Motor neuron (in vitro differentiated cells): ENCODE measurements around the gene PDE8A. TPM values are rescaled to one million over a fixed set of nuclear protein-coding genes. Genes with fewer than 3 reads are reported as not detected.
"Not testable (repeated sequence)": the region's sequence is repeated elsewhere in the genome, so short reads cannot be mapped to it uniquely, and the experiment has no call there.

Source experiments
- ATAC-seq, 8 experiments: fragments of 200-7000 bp; cut with Tn5 transposase; replicated peaks in 6 of 8; 2 replicates each; pipeline ENCODE4 v1.8.0; 2021; ENCODE audit warnings: mild to moderate bottlenecking in 8 of 8, moderate library complexity in 8 of 8
- H3K27ac ChIP-seq, 2 donors: fragments of 250-450 bp; sonication (Bioruptor Pico); 2 replicates each; pipeline ENCODE4 v1.9.0; 2021; ENCODE audit warnings: antibody characterized with exemption in 2 of 2, mild to moderate bottlenecking in 2 of 2, moderate library complexity in 1 of 2
- H3K4me1 ChIP-seq, 2 donors: fragments of 250-450 bp; sonication (Bioruptor Pico); replicated peaks in 1 of 2; 2 replicates each; pipeline ENCODE4 v1.6.1; 2021; ENCODE audit warnings: antibody characterized with exemption in 2 of 2, mild to moderate bottlenecking in 2 of 2, moderate library complexity in 1 of 2
- H3K4me3 ChIP-seq, 5 donors: fragments of 250-450 bp; sonication (Bioruptor Pico); 2 replicates each; pipeline ENCODE4 v1.9.0; 2021; ENCODE audit warnings: antibody characterized with exemption in 5 of 5, mild to moderate bottlenecking in 5 of 5, moderate library complexity in 4 of 5
- WGBS, 10 experiments: fragments of 450-650 bp; shearing (Covaris generic); methylation state at CpG; one replicate each; pipeline ENCODE4 v1.0.0; 2022; 5-methylcytosine and 5-hydroxymethylcytosine counted together
- in situ Hi-C, 9 experiments: fragments of 400-800 bp; cut with MboI; loops; one replicate each; pipeline ENCODE4 v1.15.0; 2021; ENCODE audit warnings: low sequenced_read_pairs in 9 of 9, low pct_unique_long_range_greater_than_20kb in 2 of 9; ENCODE audit not compliant: unreplicated experiment in 9 of 9
- total RNA-seq, 8 experiments: library from RNA; unstranded; fragments of 300-600 nt; gene quantifications; 2 replicates each; pipeline versions ENCODE4 v1.2.3 to v1.2.4, GENCODE V29; 2022

Gene PDE8A
- total RNA-seq, 8 experiments from 2014 or later, result 6.2 to 81.4 (median 28.2) TPM

DNA sequence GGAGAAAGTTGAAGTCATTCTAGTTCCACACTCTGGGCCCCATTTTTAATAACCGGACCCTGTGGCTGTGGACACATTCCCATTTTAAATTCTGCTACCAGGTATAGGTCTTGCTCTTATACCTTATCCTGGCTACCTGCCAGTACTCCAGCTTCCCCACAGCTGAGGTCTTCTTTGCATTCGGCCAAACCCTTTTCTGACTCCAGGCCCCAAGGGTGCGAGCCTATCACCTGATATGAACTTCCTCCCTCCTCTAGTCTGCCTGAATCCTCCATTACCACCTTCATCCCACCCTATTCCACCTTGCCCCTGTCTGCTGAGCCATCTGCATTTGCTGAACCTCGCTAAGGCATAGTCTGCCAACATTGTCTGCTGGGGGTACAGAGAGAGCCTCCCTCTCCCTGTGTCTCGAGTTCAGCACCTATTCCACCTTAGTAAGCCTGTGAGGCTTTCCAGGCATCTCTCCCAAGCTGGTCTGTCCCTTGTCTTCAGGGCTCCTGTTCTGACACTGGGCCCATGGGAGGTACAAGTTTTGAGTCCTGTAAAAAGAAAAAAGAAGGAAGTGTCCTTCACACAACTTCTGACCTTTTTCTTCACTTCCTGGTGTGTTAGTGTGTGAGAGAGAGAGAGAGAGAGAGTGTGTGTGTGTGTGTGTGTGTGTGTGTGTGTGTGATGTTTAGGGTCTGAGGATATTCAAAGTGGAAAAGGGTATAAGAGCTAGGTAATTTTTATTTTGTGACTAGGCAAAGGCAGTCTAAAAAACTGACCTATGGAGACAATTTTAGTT is 27.0 kb downstream of the PDE8A start:
- in situ Hi-C loops, result no loop called here
- ATAC-seq, result no peak
- no peak overlapping the region for H3K4me3 ChIP-seq
- H3K4me1 ChIP-seq, result no peaks in the 10 kb centered on the region
- 50 to 100% (median 100%) methylated on average over 1 to 3 of the region's 5 CpGs; no CpG with 5 or more reads in 2 of the 10 experiments for WGBS, 10 experiments
- H3K27ac ChIP-seq, result no peak overlapping the region

- no peak for ATAC-seq
- in situ Hi-C loops, result no loop called here
- Histone ChIP-seq H3K27ac (no peak overlapping the region), H3K4me3 (no peak overlapping the region), H3K4me1 (no peaks in the 10 kb centered on the region)
- 0 to 90% (median 80%) methylated on average over 1 to 2 of the region's 2 CpGs; no CpG with 5 or more reads in 1 of the 10 experiments for WGBS, 10 experiments
These were observed 27.8 kb downstream of the PDE8A start for GRCh38 chr15:85009435-85009834.

DNA sequence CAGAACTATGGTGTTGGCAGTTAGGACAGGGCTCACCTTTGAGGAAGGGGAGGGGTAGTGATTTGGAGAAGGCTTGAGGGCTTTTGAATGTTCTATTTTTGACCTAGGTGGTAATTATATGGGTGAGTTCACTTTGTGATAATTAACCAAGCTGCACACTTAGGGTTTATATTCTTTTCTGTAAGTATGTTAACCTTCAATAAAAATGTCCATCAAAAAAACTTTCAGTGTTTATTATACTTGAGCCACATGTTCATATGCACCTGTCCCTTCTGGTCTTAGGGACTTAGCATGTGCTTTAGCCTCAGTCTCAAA is 28.4 kb downstream of the PDE8A start:
- H3K4me3 ChIP-seq, result no peak overlapping the region
- ATAC-seq, result no peak
- no peaks in the 10 kb centered on the region for H3K4me1 ChIP-seq
- in situ Hi-C loops, result no loop called here
- H3K27ac ChIP-seq, result no peak overlapping the region

DNA sequence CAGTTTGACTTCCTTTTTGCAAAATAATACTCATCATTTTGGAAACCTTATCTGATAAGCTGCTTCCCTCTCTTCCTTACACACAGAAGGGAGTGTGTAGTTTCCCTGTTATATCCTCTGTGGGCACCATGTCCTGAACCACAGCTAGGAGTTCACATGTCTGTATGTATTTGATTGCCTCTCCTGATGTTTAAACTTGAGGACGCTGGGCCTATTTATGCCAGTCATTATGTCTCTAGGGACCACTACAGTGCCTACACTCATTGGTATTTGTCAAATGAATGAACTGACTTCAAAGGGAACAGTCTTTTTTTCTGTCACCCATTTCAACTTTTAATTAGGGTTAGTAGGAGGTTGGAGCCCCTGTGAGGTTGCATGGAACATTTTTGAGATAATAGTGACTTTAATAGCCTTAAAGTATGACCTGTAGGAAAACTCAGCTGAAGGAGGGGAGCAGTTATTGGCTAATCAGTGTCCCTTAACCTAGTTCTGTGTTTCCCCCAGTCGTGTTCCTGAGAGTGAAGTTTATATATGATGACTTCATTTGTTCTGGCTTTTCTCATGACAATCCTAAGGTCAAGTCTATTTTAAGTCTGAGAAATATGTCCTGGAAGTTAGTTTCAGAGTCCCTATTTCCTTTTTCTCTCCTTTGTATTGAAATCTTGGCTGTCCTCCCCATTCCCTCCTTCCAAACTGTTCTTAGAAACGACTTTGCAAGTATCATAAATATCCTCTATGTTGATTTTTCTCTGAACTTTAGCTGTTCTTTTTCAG is 28.9 kb downstream of the PDE8A start:
- no peaks in the 10 kb centered on the region for H3K4me1 ChIP-seq
- no peak overlapping the region for H3K4me3 ChIP-seq
- ATAC-seq, result peak in 1 of 8 experiments; percentile 27
- WGBS, 10 experiments, result 17 to 93% (median 40%) methylated on average over 1 to 3 of the region's 3 CpGs
- in situ Hi-C loops, result no loop called here
- H3K27ac ChIP-seq, result no peak overlapping the region

DNA sequence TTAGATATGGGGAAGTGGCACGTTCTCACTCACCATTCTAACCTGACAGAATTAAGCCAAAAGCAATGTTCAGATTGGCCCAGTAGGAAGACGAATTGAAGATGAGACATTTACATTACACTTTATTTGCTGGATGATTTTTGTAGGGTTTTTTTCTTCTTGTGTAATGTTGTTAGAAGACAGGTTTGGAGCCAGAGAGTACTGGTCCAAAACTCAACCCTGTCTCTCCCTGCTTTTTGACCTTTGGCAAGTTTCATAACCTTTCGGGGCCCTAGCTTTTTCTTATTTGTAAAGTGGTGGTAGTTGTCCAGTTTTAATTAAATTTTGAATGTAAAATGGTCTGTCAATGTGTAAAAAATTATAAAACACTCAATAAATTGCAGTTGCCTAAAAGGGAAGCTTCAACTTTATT is 29.5 kb downstream of the PDE8A start:
- 40 to 88% (median 59%) methylated on average over 1 to 3 of the region's 3 CpGs; no CpG with 5 or more reads in 1 of the 10 experiments for WGBS, 10 experiments
- in situ Hi-C loops, result no loop called here
- ATAC-seq, result no peak
- Histone ChIP-seq H3K4me3 (no peak overlapping the region), H3K4me1 (no peaks in the 10 kb centered on the region), H3K27ac (no peak overlapping the region)

- H3K27ac ChIP-seq, ATAC-seq, in situ Hi-C loops, H3K4me3 ChIP-seq, H3K4me1 ChIP-seq: not testable (repeated sequence)
- no CpG with 5 or more reads among the region's 2 CpGs for WGBS, 10 experiments
These were observed 30.1 kb downstream of the PDE8A start for GRCh38 chr15:85011724-85012123.

DNA sequence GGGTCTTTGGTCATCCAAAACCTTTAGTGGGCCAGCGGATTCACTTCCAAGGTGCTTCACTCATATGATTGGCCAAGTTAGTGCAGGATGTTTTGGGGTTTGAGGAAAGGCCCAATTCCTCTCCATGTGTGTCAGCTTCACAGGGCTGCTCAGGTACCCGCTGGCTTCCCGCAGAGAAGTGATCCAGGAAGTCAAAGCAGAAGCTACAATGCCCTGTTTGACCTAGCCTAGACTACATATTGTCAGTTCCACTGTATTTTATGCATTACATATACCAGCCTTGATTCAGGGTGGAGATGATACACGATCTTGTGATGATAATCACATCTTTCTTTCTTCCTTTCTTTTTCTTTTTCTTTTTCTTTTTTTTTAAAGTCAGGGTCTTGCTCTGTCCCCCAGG is 32.1 kb downstream of the PDE8A start:
- H3K27ac ChIP-seq, result no peak overlapping the region
- no peak overlapping the region for H3K4me3 ChIP-seq
- no peaks in the 10 kb centered on the region for H3K4me1 ChIP-seq
- ATAC-seq, result no peak
- 72 to 100% (median 85%) methylated on average over 1 to 4 of the region's 4 CpGs; no CpG with 5 or more reads in 2 of the 10 experiments for WGBS, 10 experiments
- in situ Hi-C loops, result no loop called here

DNA sequence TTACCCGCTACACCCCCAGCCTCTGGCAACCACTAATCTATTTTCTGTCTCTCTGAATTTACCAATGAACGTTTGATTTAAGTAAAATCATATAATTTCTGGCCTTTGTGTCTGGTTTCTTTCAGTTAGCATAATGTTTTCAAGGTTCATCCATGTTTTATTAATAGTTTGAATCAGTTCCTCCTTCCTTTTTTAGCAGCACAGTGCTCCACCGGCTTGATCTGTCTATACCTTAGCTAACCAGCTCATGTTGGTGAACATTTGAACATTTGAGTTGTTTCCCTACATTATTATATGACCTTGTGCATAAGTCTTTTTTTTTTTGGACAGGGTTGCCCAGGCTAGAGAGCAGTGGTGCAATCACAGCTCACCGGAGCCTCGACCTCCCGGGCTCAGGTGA is 33.3 kb downstream of the PDE8A start:
- no peak for ATAC-seq
- WGBS, 10 experiments, result 49 to 88% (median 71%) methylated on average over 3 to 5 of the region's 6 CpGs; no CpG with 5 or more reads in 2 of the 10 experiments
- Histone ChIP-seq H3K4me1 (no peaks in the 10 kb centered on the region), H3K27ac (no peak overlapping the region), H3K4me3 (no peak overlapping the region)
- in situ Hi-C loops, result no loop called here

- H3K4me1 ChIP-seq, result no peaks in the 10 kb centered on the region
- no peak overlapping the region for H3K27ac ChIP-seq
- no peak for ATAC-seq
- in situ Hi-C loops, result no loop called here
- no peak overlapping the region for H3K4me3 ChIP-seq
These were observed 34.6 kb downstream of the PDE8A start for GRCh38 chr15:85016275-85016674.

GRCh38 chr15:85019815-85020590 is 38.3 kb downstream of the PDE8A start:
- 52 to 100% (median 84%) methylated on average over 1 to 12 of the region's 15 CpGs for WGBS, 10 experiments
- in situ Hi-C loops, result no loop called here
- ATAC-seq, result no peak
- no peak overlapping the region for H3K4me3 ChIP-seq
- no peaks in the 10 kb centered on the region for H3K4me1 ChIP-seq
- H3K27ac ChIP-seq, result no peak overlapping the region

DNA sequence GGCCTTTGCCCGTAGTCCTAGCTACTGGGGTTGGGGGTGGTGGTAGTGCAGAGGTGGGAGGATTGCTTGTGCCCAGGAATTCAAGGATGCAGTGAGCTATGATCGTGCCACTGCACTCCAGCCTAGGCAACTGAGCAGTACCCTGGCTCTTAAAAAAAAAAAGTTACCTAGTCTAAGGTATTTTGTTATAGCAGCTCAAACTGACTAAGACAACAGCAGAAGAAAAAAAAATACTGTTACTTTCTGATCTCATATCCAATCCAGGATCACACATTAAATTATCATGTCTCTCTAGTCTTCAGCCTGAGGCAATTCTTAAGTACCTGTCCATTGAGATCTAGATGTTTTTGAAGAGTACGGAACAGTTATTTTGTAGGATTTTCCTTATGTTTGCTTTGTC is 39.8 kb downstream of the PDE8A start:
- H3K4me3 ChIP-seq, result no peak overlapping the region
- H3K4me1 ChIP-seq, result no peaks in the 10 kb centered on the region
- no peak overlapping the region for H3K27ac ChIP-seq
- WGBS, 10 experiments, result 73 to 100% (median 100%) methylated on average over 1 to 2 of the region's 3 CpGs; no CpG with 5 or more reads in 3 of the 10 experiments
- no peak for ATAC-seq
- in situ Hi-C loops, result no loop called here

- no peaks in the 10 kb centered on the region for H3K4me1 ChIP-seq
- WGBS, 10 experiments, result 50 to 100% (median 91%) methylated on average over 2 to 6 of the region's 6 CpGs; no CpG with 5 or more reads in 3 of the 10 experiments
- no peak overlapping the region for H3K27ac ChIP-seq
- H3K4me3 ChIP-seq, result no peak overlapping the region
- ATAC-seq, result no peak
- in situ Hi-C loops, result no loop called here
These were observed 41.3 kb downstream of the PDE8A start for GRCh38 chr15:85022860-85023403.

DNA sequence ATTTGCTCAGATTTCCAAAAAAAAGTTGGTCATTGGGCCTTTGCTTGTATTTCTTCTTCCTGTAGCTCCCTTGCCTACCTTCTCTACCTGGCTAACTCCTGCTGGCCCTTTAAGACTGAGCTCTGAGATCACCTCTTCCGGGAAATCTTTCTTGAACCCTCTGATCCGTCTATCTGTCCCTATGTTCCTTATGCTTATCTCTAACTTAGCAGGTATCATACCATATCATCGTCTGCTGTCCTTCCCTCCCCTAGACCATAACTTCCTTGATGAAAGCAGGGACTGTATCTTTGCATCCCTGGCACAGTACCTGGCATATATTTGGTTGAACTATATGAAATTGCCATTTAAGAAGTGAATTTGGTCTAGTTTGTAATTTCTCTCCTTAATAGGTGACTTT is 42.3 kb downstream of the PDE8A start:
- Histone ChIP-seq H3K4me1 (no peaks in the 10 kb centered on the region), H3K4me3 (no peak overlapping the region), H3K27ac (no peak overlapping the region)
- WGBS, 10 experiments, result 80 to 100% (median 90%) methylated on average over 1 to 3 of the region's 3 CpGs; no CpG with 5 or more reads in 1 of the 10 experiments
- no peak for ATAC-seq
- in situ Hi-C loops, result no loop called here
